ENCODE measurements around the gene TRIM46.
A peak's percentile ranks its signal among the peaks of the same experiment; 100 is the strongest.

DNA sequence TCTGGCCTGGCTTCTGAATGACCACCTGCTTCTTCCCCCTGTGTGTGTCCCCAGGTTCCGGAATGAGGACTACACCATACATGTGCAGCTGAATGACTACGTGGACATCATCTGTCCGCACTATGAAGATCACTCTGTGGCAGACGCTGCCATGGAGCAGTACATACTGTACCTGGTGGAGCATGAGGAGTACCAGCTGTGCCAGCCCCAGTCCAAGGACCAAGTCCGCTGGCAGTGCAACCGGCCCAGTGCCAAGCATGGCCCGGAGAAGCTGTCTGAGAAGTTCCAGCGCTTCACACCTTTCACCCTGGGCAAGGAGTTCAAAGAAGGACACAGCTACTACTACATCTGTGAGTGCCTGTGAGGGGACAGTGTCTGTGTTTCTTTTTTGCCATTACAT is 42.4 kb upstream of the TRIM46 start:
- TF ChIP-seq POLR2AphosphoS5 (IDR thresholded peaks at IDR 0.05) (peak in 1 of 2 donors; percentile 49), POLR2A (IDR thresholded peaks at IDR 0.05) (peak in 1 of 4 donors; percentile 20), EP300 (IDR thresholded peaks at IDR 0.05) (no peak)
- TF ChIP-seq, protein P1, sequence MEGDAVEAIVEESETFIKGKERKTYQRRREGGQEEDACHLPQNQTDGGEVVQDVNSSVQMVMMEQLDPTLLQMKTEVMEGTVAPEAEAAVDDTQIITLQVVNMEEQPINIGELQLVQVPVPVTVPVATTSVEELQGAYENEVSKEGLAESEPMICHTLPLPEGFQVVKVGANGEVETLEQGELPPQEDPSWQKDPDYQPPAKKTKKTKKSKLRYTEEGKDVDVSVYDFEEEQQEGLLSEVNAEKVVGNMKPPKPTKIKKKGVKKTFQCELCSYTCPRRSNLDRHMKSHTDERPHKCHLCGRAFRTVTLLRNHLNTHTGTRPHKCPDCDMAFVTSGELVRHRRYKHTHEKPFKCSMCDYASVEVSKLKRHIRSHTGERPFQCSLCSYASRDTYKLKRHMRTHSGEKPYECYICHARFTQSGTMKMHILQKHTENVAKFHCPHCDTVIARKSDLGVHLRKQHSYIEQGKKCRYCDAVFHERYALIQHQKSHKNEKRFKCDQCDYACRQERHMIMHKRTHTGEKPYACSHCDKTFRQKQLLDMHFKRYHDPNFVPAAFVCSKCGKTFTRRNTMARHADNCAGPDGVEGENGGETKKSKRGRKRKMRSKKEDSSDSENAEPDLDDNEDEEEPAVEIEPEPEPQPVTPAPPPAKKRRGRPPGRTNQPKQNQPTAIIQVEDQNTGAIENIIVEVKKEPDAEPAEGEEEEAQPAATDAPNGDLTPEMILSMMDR (IDR thresholded peaks at IDR 0.05), result no peak
